K562 (cell line): ENCODE data around the gene PIK3CA. TPM values are rescaled to one million over a fixed set of nuclear protein-coding genes. Genes with fewer than 3 reads are reported as not detected.
A peak's percentile ranks its signal among the peaks of the same experiment; 100 is the strongest.
"Not testable (repeated sequence)": the region's sequence is repeated elsewhere in the genome, so short reads cannot be mapped to it uniquely, and the experiment has no call there.

ENCODE experiments used
- ATAC-seq: fragments of 200-7000 bp; cut with Tn5 transposase; 3 replicates; pipeline ENCODE4 v1.9.1; 2020; ENCODE audit warnings: moderate library complexity
- BruUV-seq: library from RNA; stranded (reverse); fragments of 400-500 nt; replicated peaks from 2 replicates; lab custom pipeline; 2021; lab: Mats Ljungman, UMichigan
- CTCF ChIA-PET: fragments of 300-600 bp; formaldehyde crosslinking; extraction: SDS; loops from one replicate; lab custom pipeline; 2021; ENCODE audit warnings: low intra/inter-chr PET ratio; lab: Yijun Ruan, JAX
- POLR2A ChIA-PET: fragments of 300-600, 350-650 bp; sonication (Branson Sonifier 250); formaldehyde crosslinking; extraction: SDS; loops from one replicate; lab custom pipeline; 2021; ENCODE audit warnings: antibody characterized with exemption, inconsistent platforms; lab: Yijun Ruan, JAX
- DNase-seq, 4 experiments: peaks; one replicate each; pipeline versions ENCODE4 v3.0.0 to v3.0.0-alpha.2; 2011 to 2018; ENCODE audit warnings: low spot score in 3 of 4, mixed read lengths in 3 of 4; ENCODE audit errors: extremely low read depth in 1 of 4
- FAIRE-seq: peaks from 2 replicates; lab custom pipeline; 2011; peaks lifted over from hg19 to GRCh38; lab: Jason Lieb, UNC
- H2AFZ ChIP-seq: 2 replicates; pipeline ENCODE4 v1.6.0; 2011; ENCODE audit warnings: low read depth, low read length, control low read depth, inconsistent platforms
- H3K27ac ChIP-seq: fragments of 200-600 bp; 3 replicates; pipeline ENCODE4 v1.8.0; 2011; ENCODE audit warnings: low read depth, mild to moderate bottlenecking, control low read depth, inconsistent platforms, low read length, moderate library complexity, mixed read lengths; ENCODE audit errors: extremely low read depth
- H3K27me3 ChIP-seq, 2 experiments: fragments of 300-600 bp in 1 of 2; 2 replicates in 1 of 2; 3 replicates in 1 of 2; pipeline versions ENCODE4 v1.6.0 to v1.8.0; 2011; ENCODE audit warnings: inconsistent platforms in 2 of 2, low read length in 2 of 2, mild to moderate bottlenecking in 1 of 2, mixed read lengths in 1 of 2, moderate library complexity in 1 of 2; ENCODE audit not compliant: control insufficient read depth in 2 of 2, insufficient read depth in 2 of 2
- H3K36me3 ChIP-seq: fragments of 300-600 bp; 3 replicates; pipeline ENCODE4 v1.8.0; 2011; ENCODE audit warnings: mild to moderate bottlenecking, low read length, inconsistent platforms; ENCODE audit not compliant: control insufficient read depth, insufficient read depth
- H3K4me1 ChIP-seq, 2 experiments: fragments of 200-600 bp in 1 of 2; replicated peaks in 1 of 2; 2 replicates in 1 of 2; 3 replicates in 1 of 2; pipeline versions ENCODE4 v1.5.1 to v1.8.0; 2011; ENCODE audit warnings: inconsistent platforms in 2 of 2, low read length in 2 of 2, mild to moderate bottlenecking in 1 of 2, mixed read lengths in 1 of 2, moderate library complexity in 1 of 2; ENCODE audit not compliant: control insufficient read depth in 2 of 2, insufficient read depth in 2 of 2
- H3K4me2 ChIP-seq: 2 replicates; pipeline ENCODE4 v1.6.1; 2011; ENCODE audit warnings: low read length, control low read depth, inconsistent platforms, mixed read lengths; ENCODE audit not compliant: insufficient read depth
- H3K4me3 ChIP-seq: fragments of 200-600 bp; sonication (generic), shearing (Covaris generic); 2 replicates; pipeline ENCODE4 v1.5.1; 2016; ENCODE audit warnings: control low read depth, inconsistent platforms
- H3K79me2 ChIP-seq: fragments of 200-600 bp; 3 replicates; pipeline ENCODE4 v1.8.0; 2011; ENCODE audit warnings: low read length, inconsistent platforms; ENCODE audit not compliant: control insufficient read depth, insufficient read depth
- H3K9ac ChIP-seq, 2 experiments: 2 replicates each; pipeline versions ENCODE4 v1.6.0 to v1.6.1; 2011; ENCODE audit warnings: low read depth in 2 of 2, low read length in 2 of 2, control low read depth in 1 of 2, inconsistent platforms in 1 of 2, mild to moderate bottlenecking in 1 of 2, mixed read lengths in 1 of 2; ENCODE audit not compliant: insufficient read depth in 1 of 2
- H3K9me1 ChIP-seq: one replicate; pipeline ENCODE4 v1.6.0; 2011; ENCODE audit warnings: inconsistent platforms, mild to moderate bottlenecking, low read length, moderate library complexity; ENCODE audit not compliant: control insufficient read depth, insufficient read depth
- H3K9me3 ChIP-seq: replicated peaks from 2 replicates; pipeline ENCODE4 v1.5.1; 2011; ENCODE audit warnings: low read depth, low read length, inconsistent platforms; ENCODE audit not compliant: control insufficient read depth, insufficient read depth
- H4K20me1 ChIP-seq: replicated peaks from 2 replicates; pipeline ENCODE4 v1.6.1; 2011; ENCODE audit warnings: low read length, inconsistent platforms, mixed read lengths; ENCODE audit not compliant: control insufficient read depth, insufficient read depth
- ATF4 ChIP-seq: fragments of 450-650 bp; formaldehyde crosslinking; IDR thresholded peaks from 2 replicates; pipeline ENCODE4 v1.4.0; 2022; ENCODE audit warnings: mild to moderate bottlenecking, moderate library complexity
- REST ChIP-seq, 2 experiments: fragments of 450-650 bp; formaldehyde crosslinking in 1 of 2; IDR thresholded peaks; 2 replicates each; pipeline versions ENCODE4 v1.4.0 to v1.6.1; 2014 to 2020; ENCODE audit warnings: mild to moderate bottlenecking in 2 of 2, borderline replicate concordance in 1 of 2, low read depth in 1 of 2
- WGBS: fragments of 100-300 bp; shearing (Covaris generic); methylation state at CpG from one replicate; pipeline ENCODE4 v1.1.6; 2016; ENCODE audit warnings: low coverage, mixed read lengths; ENCODE audit not compliant: insufficient coverage; ENCODE audit errors: missing lambda C conversion rate; 5-methylcytosine and 5-hydroxymethylcytosine counted together
- in situ Hi-C: fragments of 300-500 bp; cut with MboI; formaldehyde crosslinking; loops from 4 replicates; pipeline ENCODE4 v1.15.0; 2018; ENCODE audit warnings: inconsistent platforms, mixed read lengths
- intact Hi-C: fragments of 100-400 bp; cut with micrococcal nuclease; formaldehyde crosslinking; loops from 2 replicates; pipeline ENCODE4 v1.14.2; 2022
- polyA plus RNA-seq, 8 experiments: library from polyadenylated mRNA; depleted of rRNA in 4 of 8; stranded (reverse) in 5 of 8; unstranded in 3 of 8; fragments of >200 nt; fragmentation: Nextera tagmentation in 2 of 8; fragmentation: Illumina TruSeq in 1 of 8; extraction: Ambion mirVana in 2 of 8; extraction: Trizol in 1 of 8; gene quantifications; 2 replicates each; pipeline versions ENCODE4 v1.2.1 to v1.2.3, GENCODE V29; 2011 to 2014; ENCODE audit warnings: inconsistent platforms in 1 of 8, missing spikeins in 1 of 8
- total RNA-seq, 7 experiments: library from RNA; depleted of rRNA in 6 of 7; stranded (reverse); fragments of >200 nt in 6 of 7; fragmentation: Illumina TruSeq in 2 of 7; extraction: Trizol in 2 of 7; gene quantifications; 2 replicates each; pipeline versions ENCODE4 v1.2.1 to v1.2.3, GENCODE V29; 2011 to 2021; ENCODE audit warnings: low replicate concordance in 1 of 7

PIK3CA gene
- total and polyA plus RNA-seq, 9 of the 15 experiments (the other 6 are each of a cell fraction or from before 2014, with no cell fraction given) = 3.8 to 19.4 (median 10.8) TPM

GRCh38 chr3:179116816-179117215 is 31.3 kb upstream of the PIK3CA start (continued):
- no peak for TF ChIP-seq ATF4
- TF ChIP-seq, all 486 proteins: peak for 0

GRCh38 chr3:179132191-179132890 is 15.8 kb upstream of the PIK3CA start:
- DNase-seq; POLR2A ChIA-PET; in situ Hi-C loops; H3K27ac ChIP-seq; CTCF ChIA-PET; H3K4me1 ChIP-seq; BruUV-seq; H3K27me3 ChIP-seq; FAIRE-seq; H3K36me3 ChIP-seq; H3K79me2 ChIP-seq; H2AFZ ChIP-seq; H3K4me3 ChIP-seq; intact Hi-C loops; H4K20me1 ChIP-seq; H3K9me3 ChIP-seq; H3K9me1 ChIP-seq; H3K4me2 ChIP-seq; H3K9ac ChIP-seq; ATAC-seq; TF ChIP-seq REST (CRISPR knock-in tag; IDR thresholded peaks at IDR 0.05; ENCODE audit: low read depth): not testable (repeated sequence)
- peak; percentile 57 for TF ChIP-seq REST (IDR thresholded peaks at IDR 0.05; ENCODE audit: borderline replicate concordance)
- WGBS = 57% methylated on average over 17 of the region's 27 CpGs
